GM19395 (cell line): ENCODE results near the gene ABTB2.

ENCODE experiments used
- ATAC-seq: cut with Tn5 transposase; IDR thresholded peaks from one replicate; pipeline ENCODE4 v1.9.1; 2021; ENCODE audit warnings: mild to moderate bottlenecking, moderate library complexity; ENCODE audit not compliant: unreplicated experiment

Gene ABTB2

GRCh38 chr11:34363363-34364084 lies 5.7 kb upstream of the ABTB2 start:
- ATAC-seq, result no peak

DNA sequence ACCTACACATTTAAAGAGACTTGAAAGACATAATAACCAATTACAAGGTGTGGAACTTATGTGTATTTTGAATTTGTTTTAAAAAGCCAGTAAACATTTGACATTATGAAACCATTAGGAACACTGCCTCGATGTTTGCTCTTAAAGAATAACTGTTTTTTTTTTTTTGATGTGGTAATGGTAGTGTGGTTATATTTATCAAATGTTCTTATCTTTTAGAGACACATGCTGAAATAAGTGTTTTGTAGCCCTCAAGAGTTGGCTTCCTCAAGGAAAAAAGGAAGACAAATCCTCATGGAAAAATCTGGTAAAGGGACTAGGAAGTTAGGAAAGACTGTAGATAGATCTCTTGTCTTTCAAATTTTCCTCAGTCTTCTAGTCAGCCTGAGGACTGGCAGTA lies 2.2 kb upstream of the ABTB2 start:
- no peak for ATAC-seq

GRCh38 chr11:34359548-34359891 lies 1.7 kb upstream of the ABTB2 start:
- no peak for ATAC-seq

GRCh38 chr11:34358728-34359547 lies 1.1 kb upstream of the ABTB2 start:
- no peak for ATAC-seq

DNA sequence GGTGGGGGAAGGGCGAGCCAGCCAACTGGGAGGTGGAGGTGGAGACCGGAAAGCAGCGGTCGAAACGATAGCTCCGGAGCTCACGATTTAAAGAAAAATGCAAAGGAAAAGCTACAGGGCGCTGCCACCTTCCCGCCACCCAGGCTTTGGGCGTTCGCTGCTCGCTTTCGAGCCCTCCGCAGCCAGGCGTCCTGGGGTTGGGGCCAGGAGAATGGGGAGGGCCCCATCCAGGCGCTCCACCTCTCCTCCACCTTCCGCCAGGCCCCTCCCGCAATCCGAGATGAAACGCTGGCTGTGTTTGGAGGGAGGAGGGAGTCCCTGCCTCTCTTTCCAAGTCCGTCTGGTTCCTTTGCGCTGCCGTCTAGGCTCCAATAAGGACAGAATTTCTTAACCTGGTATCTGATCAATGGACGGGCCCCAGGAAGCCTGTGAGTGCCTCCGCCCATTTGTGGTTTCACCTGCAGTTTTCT lies 483 bp upstream of the ABTB2 start:
- ATAC-seq, result no peak

DNA sequence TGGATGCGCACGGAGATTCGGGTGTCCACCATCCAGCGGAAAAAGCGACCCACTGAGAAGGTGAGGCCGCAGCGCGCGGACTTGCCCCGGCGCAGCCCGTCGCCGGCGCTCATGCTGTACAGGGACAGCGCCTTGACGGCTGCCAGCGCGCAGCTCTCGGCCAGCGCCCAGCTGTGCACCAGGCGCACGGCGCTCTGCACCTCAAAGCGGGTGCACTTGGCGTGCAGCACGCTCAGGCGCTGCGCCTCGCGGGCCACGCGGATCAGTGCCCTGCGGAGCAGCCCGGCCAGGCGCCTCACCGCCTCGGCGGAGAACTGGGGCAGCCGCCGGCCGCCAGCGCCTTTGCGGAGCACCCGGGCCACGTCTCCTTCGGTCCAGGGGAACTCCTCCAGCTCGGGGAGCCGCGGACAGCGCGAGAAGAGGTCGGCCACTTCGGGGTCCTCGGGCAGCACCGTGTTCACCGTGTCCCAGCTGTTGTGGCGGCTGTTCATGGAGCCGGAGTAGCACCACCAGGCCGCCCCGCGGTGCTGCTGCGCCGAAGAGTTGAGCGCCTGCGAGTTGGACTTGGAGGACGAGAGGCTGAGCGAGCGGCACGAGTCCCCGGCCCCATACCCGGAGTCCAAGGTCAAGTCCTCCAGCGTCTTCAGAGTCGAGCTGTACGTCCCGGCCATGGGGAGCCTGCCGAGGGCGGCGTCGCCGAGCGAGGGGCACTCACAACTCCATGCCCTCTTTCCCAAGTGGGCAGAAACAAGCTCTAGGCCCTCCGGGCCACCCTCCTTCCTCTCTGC lies 703 bp downstream of the ABTB2 start:
- peak; percentile 16 for ATAC-seq

GRCh38 chr11:34356576-34356912 lies 1.3 kb downstream of the ABTB2 start:
- ATAC-seq, result no peak

- ATAC-seq, result no peak
These were observed 1.7 kb downstream of the ABTB2 start for GRCh38 chr11:34356130-34356529.

GRCh38 chr11:34355726-34356125 lies 2.1 kb downstream of the ABTB2 start:
- ATAC-seq, result no peak

DNA sequence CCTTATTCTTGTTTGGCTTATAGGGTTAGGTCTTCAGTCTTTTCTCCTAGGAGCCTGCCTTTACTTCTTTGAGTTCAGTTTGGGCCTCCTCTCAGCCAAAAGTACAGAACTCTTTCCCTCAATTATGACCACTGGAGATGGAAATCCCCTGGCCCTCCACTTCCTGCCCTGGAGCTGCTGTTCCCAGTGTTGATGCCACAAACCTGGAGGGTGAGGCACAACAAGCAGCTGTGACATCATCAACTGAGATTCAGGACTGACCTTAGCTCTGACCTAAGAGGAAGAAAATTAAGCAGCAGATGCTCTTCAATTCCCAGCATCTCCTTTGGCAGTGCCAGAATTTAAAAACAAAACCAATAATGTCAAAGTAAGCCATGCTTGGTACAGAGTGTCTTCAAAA lies 3.0 kb downstream of the ABTB2 start:
- ATAC-seq, result no peak

- ATAC-seq, result no peak
These were observed 3.9 kb downstream of the ABTB2 start for GRCh38 chr11:34353881-34354280.

- peak; percentile 64 for ATAC-seq
These were observed 5.9 kb downstream of the ABTB2 start for GRCh38 chr11:34351687-34352469.

- ATAC-seq, result no peak
These were observed 6.8 kb downstream of the ABTB2 start for GRCh38 chr11:34351051-34351450.

DNA sequence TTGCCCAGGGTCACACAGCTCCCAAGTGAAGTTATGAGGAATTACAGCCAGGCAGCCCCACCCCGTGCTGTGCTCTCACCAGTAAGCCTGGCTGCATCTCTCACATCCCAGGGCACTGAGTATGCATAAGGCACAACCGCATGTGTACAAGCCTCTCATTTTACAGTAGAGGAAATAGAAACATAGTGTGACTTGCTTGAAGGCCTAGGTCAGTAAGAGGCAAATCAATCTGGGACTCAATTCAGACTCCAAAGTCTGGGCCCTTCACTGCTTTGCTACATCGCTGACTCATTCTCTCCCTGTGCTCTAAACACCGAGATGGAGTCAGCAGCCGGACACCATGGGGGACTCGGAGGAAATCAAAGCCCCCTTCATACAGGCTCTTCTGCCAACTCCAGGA lies 7.9 kb downstream of the ABTB2 start:
- ATAC-seq, result no peak

GRCh38 chr11:34348919-34349318 lies 8.9 kb downstream of the ABTB2 start:
- no peak for ATAC-seq

GRCh38 chr11:34348096-34348495 lies 9.7 kb downstream of the ABTB2 start:
- ATAC-seq, result no peak

DNA sequence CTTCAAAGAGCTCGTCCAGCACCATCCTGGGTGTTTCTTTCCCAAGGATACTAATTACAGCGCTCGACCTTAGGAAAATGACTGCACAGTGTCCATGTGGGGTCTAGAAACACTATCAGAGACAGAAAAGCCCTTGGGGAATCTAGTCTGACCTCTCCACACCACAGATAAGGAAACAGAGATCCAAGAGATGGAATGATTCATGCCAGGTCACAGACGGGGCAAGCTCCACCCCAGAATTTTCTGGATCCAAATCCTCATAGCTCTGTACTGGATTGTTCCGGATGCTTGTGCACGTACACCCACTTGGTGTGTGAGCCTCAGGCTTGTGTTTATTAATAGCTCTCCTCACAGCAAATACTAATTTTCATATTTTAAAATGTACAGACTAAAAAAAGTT lies 11.3 kb downstream of the ABTB2 start:
- ATAC-seq, result no peak

DNA sequence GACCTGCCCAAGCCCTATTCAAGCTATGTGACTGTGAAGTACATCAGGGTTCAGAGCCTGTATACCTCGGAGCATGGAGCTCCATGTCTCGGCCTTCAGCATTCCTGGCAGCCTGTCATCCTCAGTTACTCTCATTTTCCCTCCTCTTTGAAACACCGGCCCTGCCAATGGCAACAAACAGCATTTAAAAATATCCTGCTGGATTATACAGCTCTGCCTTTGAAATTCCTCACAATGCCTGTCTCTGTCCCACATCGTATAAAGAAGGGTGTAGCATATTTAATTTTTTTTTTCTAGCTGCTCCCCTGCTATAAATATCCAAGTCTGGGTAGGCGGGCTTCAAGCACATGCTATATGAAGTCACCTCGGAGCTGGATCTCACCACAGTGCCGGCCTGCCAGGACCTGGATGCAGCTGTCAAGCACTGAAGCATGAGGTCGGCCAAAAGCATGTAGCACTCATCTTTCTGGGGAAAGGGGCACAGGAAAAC lies 11.8 kb downstream of the ABTB2 start:
- no peak for ATAC-seq

DNA sequence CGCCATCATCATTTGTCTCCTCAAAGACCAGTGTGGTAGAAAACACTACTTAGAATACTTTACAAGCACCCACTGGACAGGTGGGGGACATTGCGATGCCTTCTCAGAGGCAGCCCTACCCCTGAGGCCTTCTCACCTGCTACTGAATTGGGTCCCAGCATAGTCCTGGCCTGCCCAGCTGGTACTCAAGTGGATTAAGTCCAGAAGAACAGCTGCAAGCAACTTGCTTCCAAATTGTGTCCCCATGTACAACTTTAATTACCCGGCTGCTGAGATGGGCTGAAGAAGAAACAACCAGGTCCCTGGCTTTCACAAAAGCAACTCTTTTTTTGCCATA lies 12.3 kb downstream of the ABTB2 start:
- ATAC-seq, result no peak

- ATAC-seq, result peak; percentile 65
These were observed 12.9 kb downstream of the ABTB2 start for GRCh38 chr11:34344768-34345539.
